HUES64 (cell line): ENCODE measurements around the gene ARL15.

Source experiments
- H3K27ac ChIP-seq: 2 replicates; pipeline ENCODE4 v1.7.0; 2013; ENCODE audit warnings: low read depth, low read length, inconsistent platforms
- H3K27me3 ChIP-seq: 2 replicates; pipeline ENCODE4 v1.6.1; 2013; ENCODE audit warnings: mild to moderate bottlenecking, low read length; ENCODE audit not compliant: insufficient read depth
- H3K36me3 ChIP-seq: 2 replicates; pipeline ENCODE4 v1.6.1; 2013; ENCODE audit warnings: mild to moderate bottlenecking, low read length; ENCODE audit not compliant: insufficient read depth
- H3K4me1 ChIP-seq: 2 replicates; pipeline ENCODE4 v1.6.1; 2013; ENCODE audit warnings: mild to moderate bottlenecking, low read length, moderate library complexity; ENCODE audit not compliant: insufficient read depth
- H3K4me3 ChIP-seq: 2 replicates; pipeline ENCODE4 v1.5.1; 2013; ENCODE audit warnings: mild to moderate bottlenecking, low read length, moderate library complexity
- H3K9ac ChIP-seq: 2 replicates; pipeline ENCODE4 v1.6.1; 2013; ENCODE audit warnings: mild to moderate bottlenecking, low read depth, low read length
- H3K9me3 ChIP-seq: 2 replicates; pipeline ENCODE4 v1.6.1; 2013; ENCODE audit warnings: low read depth, low read length; ENCODE audit not compliant: insufficient read depth
- WGBS: fragments of 150-250, 120-280 bp; methylation state at CpG from one replicate; pipeline ENCODE4 v1.1.7; 2013; ENCODE audit warnings: missing lambda C conversion rate; 5-methylcytosine and 5-hydroxymethylcytosine counted together

ARL15 gene

DNA sequence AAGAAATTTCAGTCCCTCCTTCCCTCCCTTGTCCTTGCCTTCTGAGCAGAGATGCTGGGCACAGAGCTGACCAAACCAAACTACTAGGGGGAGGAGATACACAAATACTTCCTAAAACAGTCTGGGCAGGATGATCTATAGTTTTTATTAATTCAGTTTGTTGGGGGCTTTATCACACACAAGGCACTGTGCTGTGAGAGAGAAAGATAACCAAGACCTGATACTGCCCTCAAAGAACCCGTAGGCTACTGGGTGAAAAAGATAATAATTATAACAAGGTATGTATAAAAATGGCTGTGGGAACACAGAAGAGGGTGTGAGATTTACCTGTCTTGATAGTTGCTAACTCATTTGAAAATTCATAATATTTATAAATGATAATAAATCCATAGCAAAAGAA is 395.3 kb downstream of the ARL15 start:
- Histone ChIP-seq H3K36me3 (no peaks in the 10 kb centered on the region), H3K9me3 (no peaks in the 10 kb centered on the region), H3K27ac (no peak overlapping the region), H3K4me1 (peaks cover 5% of the 10 kb centered on the region; the same call in 1 of the 2 replicates), H3K9ac (no peak overlapping the region), H3K4me3 (no peak overlapping the region), H3K27me3 (no peaks in the 10 kb centered on the region)
- 93% methylated on average over 1 of the region's 1 CpG for WGBS

DNA sequence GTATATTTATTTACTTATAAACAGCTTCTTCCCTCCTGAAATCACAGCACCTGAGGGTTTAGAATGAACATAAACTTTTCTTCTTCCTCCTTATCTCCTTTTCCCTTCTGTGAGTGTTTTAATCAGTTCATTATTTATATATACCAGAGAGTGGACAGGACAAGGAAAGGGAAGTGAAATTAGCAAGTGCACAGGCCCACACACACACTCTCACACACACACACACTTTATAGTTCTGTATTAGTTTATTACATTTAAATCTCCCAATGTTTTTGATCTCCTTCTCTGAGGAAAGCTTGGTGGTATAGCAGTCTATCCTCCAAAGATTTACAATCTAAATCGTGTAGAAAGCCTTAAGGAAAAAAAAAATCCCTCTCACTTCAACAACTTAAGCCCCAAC is 396.4 kb downstream of the ARL15 start:
- Histone ChIP-seq H3K4me1 (peaks cover 5% of the 10 kb centered on the region; the same call in 1 of the 2 replicates), H3K4me3 (no peak overlapping the region), H3K36me3 (no peaks in the 10 kb centered on the region), H3K9me3 (no peaks in the 10 kb centered on the region), H3K27me3 (no peaks in the 10 kb centered on the region), H3K9ac (no peak overlapping the region), H3K27ac (no peak overlapping the region)
- WGBS = 94% methylated on average over 1 of the region's 1 CpG

DNA sequence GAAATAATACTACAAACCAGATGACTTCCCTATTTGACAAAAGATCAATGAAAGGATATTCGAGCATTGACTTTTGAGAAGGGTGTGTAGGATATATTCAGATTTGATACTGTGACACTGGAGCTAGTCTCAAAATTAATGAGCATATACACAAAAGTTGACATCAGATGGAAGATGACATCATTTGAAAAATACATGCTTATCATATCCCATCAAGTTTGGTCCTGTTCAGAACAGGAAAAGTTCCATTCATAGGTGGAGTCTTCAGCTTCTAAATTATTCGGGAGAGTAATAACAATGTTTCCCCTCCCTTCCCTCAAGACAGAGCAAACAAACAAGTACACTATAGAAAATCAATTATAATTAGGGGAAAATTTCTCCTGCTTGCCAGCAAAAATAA is 401.6 kb downstream of the ARL15 start:
- Histone ChIP-seq H3K9me3 (no peaks in the 10 kb centered on the region), H3K4me1 (no peaks in the 10 kb centered on the region), H3K27me3 (no peaks in the 10 kb centered on the region), H3K9ac (no peak overlapping the region), H3K27ac (no peak overlapping the region), H3K36me3 (no peaks in the 10 kb centered on the region), H3K4me3 (no peak overlapping the region)
- 100% methylated on average over 2 of the region's 2 CpGs for WGBS

DNA sequence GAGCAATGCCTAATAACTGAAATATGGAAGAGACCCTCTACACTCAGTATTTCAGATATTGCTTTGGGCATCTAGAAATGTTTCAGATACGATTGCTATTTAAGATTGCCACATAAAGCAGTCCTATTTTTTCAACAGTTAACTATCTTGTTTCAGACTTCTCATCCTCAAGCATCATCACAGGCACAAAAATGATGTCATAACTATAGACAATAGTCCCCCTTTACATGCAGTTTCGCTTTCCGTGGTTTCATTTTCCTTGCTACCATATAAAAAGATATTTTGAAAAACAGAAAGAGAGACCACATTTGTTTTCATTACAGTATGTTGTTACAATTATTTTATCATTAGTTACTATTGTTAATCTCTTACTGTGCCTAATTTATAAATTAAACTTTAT is 402.5 kb downstream of the ARL15 start:
- no peak overlapping the region for H3K27ac ChIP-seq
- no peak overlapping the region for H3K9ac ChIP-seq
- H3K9me3 ChIP-seq = no peaks in the 10 kb centered on the region
- H3K27me3 ChIP-seq = no peaks in the 10 kb centered on the region
- no peaks in the 10 kb centered on the region for H3K36me3 ChIP-seq
- H3K4me1 ChIP-seq = no peaks in the 10 kb centered on the region
- H3K4me3 ChIP-seq = no peak overlapping the region
- 95% methylated on average over 3 of the region's 3 CpGs for WGBS

DNA sequence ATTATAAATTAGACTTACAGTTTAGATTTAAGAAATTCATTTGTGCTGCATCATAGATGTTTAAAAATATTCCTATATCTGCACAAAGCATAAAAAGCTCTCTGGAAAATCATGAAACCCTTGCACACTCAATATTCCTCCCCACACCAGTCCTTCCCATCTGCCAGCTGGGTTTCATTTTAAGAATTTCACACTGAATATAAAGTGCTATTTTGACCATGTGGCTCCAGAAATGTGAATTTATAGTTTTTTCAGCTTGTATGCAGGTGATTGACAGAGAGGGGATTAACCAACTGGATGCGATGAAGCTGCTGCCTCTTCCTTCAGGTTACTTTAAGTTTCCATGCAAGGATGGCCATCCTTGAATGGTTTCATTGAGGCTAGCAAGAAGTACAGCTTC is 403.6 kb downstream of the ARL15 start:
- WGBS = 90% methylated on average over 1 of the region's 1 CpG

DNA sequence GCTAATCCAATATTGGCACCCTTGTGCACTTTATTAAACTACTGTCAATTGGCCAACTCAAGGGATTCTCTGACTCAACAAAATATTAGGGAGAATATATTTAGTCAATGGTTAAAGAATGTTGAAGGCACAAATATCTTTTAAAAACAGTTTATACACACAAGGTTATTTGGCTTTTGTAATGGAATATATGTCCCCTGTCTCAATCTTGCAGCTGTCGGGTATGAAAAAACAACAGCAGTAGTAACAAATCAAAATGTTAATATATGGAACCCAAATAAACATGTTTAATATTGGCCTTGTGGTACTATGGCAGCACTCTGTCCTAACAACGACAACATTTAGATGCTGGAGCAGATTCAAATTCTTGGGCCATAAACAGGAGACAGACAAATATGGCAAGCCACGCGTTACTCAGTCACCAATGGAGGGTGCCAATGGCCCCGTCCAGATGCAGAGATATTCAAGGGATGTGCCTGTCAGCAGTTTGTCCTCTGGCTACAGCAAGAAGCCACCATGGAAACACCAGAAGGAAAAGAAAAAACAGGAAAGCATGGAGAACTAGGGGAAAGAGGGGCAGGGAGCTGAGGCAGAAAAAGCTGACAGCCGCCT is 408.0 kb downstream of the ARL15 start:
- Histone ChIP-seq H3K4me3 (no peak overlapping the region), H3K36me3 (no peaks in the 10 kb centered on the region), H3K27ac (no peak overlapping the region), H3K27me3 (no peaks in the 10 kb centered on the region), H3K4me1 (no peaks in the 10 kb centered on the region), H3K9me3 (no peaks in the 10 kb centered on the region), H3K9ac (no peak overlapping the region)
- WGBS = 96% methylated on average over 5 of the region's 6 CpGs

More for the DNA sequence above, 403.6 kb downstream of the ARL15 start:
- Histone ChIP-seq H3K9ac (no peak overlapping the region), H3K27ac (no peak overlapping the region), H3K4me3 (no peak overlapping the region), H3K9me3 (no peaks in the 10 kb centered on the region), H3K36me3 (no peaks in the 10 kb centered on the region), H3K27me3 (no peaks in the 10 kb centered on the region), H3K4me1 (no peaks in the 10 kb centered on the region)

DNA sequence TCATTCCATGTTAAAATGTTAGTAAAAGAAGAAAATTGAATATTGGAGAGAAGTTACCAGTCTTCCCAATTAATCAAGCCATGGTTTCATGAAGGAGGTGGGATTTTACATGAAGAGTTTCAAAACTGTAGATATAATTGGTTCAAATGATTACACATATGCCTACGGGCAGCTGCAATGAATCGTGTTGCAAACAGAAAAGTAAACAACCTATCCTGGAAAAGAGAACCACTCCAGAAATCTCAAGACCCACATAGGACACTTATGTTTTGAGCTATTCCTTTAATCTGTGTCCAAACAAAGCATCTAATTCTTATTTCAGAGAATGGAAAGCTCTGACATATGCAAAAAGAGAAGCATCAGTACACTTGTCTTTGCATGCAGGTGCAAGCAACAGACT is 409.7 kb downstream of the ARL15 start:
- no peak overlapping the region for H3K27ac ChIP-seq
- no peaks in the 10 kb centered on the region for H3K4me1 ChIP-seq
- H3K27me3 ChIP-seq = no peaks in the 10 kb centered on the region
- H3K36me3 ChIP-seq = no peaks in the 10 kb centered on the region
- no peak overlapping the region for H3K4me3 ChIP-seq
- no peaks in the 10 kb centered on the region for H3K9me3 ChIP-seq
- 92% methylated on average over 2 of the region's 2 CpGs for WGBS
- H3K9ac ChIP-seq = no peak overlapping the region

DNA sequence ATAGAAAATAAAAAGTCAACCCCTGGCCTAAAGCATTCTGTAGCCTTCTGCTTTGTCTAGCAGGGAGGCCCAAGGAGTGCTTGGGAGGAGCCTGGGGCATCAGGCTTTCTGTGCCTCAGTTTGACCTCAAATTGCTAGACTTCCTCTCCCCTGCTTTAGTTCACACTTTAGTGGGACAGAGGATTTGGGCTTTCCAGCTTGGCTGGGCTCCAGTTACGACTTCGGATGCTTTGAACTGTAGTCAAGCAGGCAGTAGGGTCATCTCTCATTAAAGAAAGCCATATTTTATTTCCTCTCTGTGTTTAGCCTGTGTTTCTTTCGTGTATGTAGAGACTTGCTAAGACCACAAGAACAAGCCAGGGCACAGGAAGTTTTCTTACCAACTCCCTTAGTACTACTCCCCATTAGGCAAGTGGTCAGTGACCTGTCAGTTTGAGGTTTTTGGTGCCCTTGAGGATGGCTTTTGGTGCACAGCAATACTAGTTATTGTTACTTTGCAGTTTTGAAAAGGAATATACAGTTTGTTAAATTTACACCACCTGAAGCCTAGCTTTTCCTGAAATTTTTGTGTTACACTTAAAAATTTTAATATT is 415.2 kb downstream of the ARL15 start:
- Histone ChIP-seq H3K9ac (no peak overlapping the region), H3K36me3 (no peaks in the 10 kb centered on the region), H3K4me1 (no peaks in the 10 kb centered on the region), H3K27ac (no peak overlapping the region), H3K4me3 (no peak overlapping the region), H3K27me3 (no peaks in the 10 kb centered on the region), H3K9me3 (no peaks in the 10 kb centered on the region)
- 81% methylated on average over 3 of the region's 3 CpGs for WGBS

DNA sequence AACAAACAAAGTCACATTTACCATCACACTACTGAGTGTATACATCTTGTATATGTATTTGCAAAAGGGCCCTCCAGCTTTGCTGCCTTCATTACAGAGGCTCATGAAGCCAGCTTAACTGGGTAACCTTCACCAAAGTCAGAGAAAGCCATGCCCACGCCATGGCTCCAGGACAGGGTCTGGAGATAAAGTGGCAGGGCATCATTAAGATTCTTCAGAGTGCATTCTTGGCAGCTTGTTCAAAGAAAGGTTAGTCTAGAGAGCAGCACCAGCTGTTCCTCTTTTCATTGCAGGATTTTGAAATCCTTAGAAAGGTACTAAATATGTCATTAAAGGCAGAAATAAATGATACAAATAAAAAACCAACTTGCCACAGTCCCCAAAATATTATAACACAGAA is 416.7 kb downstream of the ARL15 start:
- Histone ChIP-seq H3K27ac (no peak overlapping the region), H3K4me3 (no peak overlapping the region), H3K9me3 (no peaks in the 10 kb centered on the region), H3K27me3 (no peaks in the 10 kb centered on the region), H3K36me3 (no peaks in the 10 kb centered on the region), H3K9ac (no peak overlapping the region), H3K4me1 (no peaks in the 10 kb centered on the region)
- WGBS = 98% methylated on average over 1 of the region's 1 CpG

DNA sequence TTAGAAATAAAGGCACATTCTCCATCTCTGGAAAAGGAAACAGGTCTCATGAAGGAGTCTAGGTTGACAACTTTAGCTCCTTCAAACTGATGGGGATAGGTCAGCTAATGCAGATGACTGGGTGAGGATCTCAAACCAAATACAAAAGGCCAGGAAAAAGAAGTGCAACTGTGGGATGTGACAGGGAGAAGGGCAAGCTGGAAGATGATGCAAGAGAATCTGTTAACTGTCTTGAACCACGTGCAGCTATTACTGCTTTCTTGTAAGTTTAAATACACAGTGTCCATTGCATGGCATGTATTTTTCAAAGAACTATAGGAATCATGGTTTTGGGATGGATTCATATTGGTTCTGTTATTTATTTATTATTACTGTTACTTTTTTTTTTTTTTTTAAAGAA is 418.1 kb downstream of the ARL15 start:
- Histone ChIP-seq H3K27me3 (no peaks in the 10 kb centered on the region), H3K9me3 (no peaks in the 10 kb centered on the region), H3K27ac (no peak overlapping the region), H3K36me3 (no peaks in the 10 kb centered on the region), H3K4me3 (no peak overlapping the region), H3K9ac (no peak overlapping the region), H3K4me1 (no peaks in the 10 kb centered on the region)
- WGBS = 88% methylated on average over 1 of the region's 1 CpG

DNA sequence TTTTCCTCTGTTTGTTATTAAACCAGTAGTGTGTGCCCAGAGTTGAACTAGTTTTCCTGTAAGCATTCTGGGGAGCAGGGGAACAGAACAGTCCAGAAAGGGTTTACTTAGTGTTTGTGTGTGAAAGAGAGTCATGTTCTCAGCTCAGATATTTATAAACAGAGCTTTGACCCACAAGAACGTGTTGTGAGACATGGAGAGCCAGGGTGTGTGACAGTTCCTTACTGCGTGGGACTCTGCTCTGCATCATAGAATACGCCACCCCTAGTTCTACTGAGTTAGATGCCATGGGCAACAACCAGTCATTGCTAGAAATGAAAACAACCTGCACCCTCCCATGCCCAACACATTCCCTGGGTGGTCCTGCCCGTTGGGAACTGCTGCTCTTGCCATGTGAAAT is 419.2 kb downstream of the ARL15 start:
- Histone ChIP-seq H3K27ac (no peak overlapping the region), H3K4me1 (peaks cover 8% of the 10 kb centered on the region)
- 80% methylated on average over 4 of the region's 4 CpGs for WGBS

DNA sequence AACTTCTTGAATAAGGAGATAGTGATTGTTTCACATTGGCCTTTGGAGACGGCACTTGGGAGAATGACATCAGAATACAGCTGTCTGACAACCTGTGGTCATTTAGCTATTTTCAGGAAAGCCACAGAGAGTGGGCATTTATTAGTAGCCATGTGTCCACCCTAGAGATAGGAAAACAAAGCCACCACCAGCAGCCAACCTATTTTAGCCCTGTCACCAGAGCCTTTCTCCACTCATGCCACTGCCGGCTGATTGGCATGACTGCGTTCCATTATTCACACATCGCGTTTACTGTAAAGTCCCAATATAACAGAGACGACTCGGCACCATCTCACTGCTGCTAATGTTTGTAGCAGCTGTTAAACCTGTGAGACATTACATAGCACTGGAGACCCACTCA is 419.9 kb downstream of the ARL15 start:
- no peaks in the 10 kb centered on the region for H3K9me3 ChIP-seq
- H3K27me3 ChIP-seq = no peaks in the 10 kb centered on the region
- H3K27ac ChIP-seq = no peak overlapping the region
- peaks cover 14% of the 10 kb centered on the region for H3K4me1 ChIP-seq
- 97% methylated on average over 7 of the region's 7 CpGs for WGBS
- H3K9ac ChIP-seq = no peak overlapping the region
- H3K4me3 ChIP-seq = no peak overlapping the region
- H3K36me3 ChIP-seq = no peaks in the 10 kb centered on the region

More for the DNA sequence above, 419.2 kb downstream of the ARL15 start:
- Histone ChIP-seq H3K27me3 (no peaks in the 10 kb centered on the region), H3K36me3 (no peaks in the 10 kb centered on the region), H3K4me3 (no peak overlapping the region), H3K9ac (no peak overlapping the region), H3K9me3 (no peaks in the 10 kb centered on the region)
